MM.1S (cell line): ENCODE data around the gene MAGEB2.

Experiments used
- DNase-seq: peaks from one replicate; pipeline ENCODE4 v3.0.0-alpha.2; 2015
- H2AFZ ChIP-seq: fragments of 300-600 bp; sonication (generic); 2 replicates; pipeline ENCODE4 v1.6.0; 2016; ENCODE audit warnings: antibody characterized with exemption, low read length
- H3F3A ChIP-seq: fragments of 300-600 bp; sonication (generic); 2 replicates; pipeline ENCODE4 v1.6.1; 2016; ENCODE audit warnings: mild to moderate bottlenecking, antibody characterized with exemption, low read length, moderate library complexity, mixed read lengths; ENCODE audit not compliant: insufficient read depth
- H3K27ac ChIP-seq: fragments of 300-600 bp; sonication (generic); 2 replicates; pipeline ENCODE4 v1.5.1; 2016; ENCODE audit warnings: mild to moderate bottlenecking, low read length
- H3K27me3 ChIP-seq: fragments of 300-600 bp; sonication (generic); replicated peaks from 2 replicates; pipeline ENCODE4 v1.6.0; 2016; ENCODE audit warnings: low read length; ENCODE audit not compliant: insufficient read depth
- H3K36me3 ChIP-seq: fragments of 300-600 bp; sonication (generic); replicated peaks from 2 replicates; pipeline ENCODE4 v1.6.1; 2016; ENCODE audit warnings: mild to moderate bottlenecking, low read length, mixed read lengths; ENCODE audit not compliant: insufficient read depth
- H3K4me1 ChIP-seq: fragments of 300-600 bp; sonication (generic); 2 replicates; pipeline ENCODE4 v1.6.1; 2016; ENCODE audit warnings: low read length, mixed read lengths
- H3K4me2 ChIP-seq: fragments of 300-600 bp; sonication (generic); 2 replicates; pipeline ENCODE4 v1.6.0; 2016; ENCODE audit warnings: low read depth, low read length
- H3K4me3 ChIP-seq: fragments of 300-600 bp; sonication (generic); 2 replicates; pipeline ENCODE4 v1.5.1; 2016; ENCODE audit warnings: low read length, mixed read lengths
- H3K79me2 ChIP-seq: fragments of 300-600 bp; sonication (generic); 2 replicates; pipeline ENCODE4 v1.6.1; 2016; ENCODE audit warnings: mixed run types, low read length, mixed read lengths
- H3K9ac ChIP-seq: fragments of 300-600 bp; sonication (generic); 2 replicates; pipeline ENCODE4 v1.6.1; 2016; ENCODE audit warnings: low read length, mixed read lengths
- H3K9me2 ChIP-seq: fragments of 300-600 bp; sonication (generic); replicated peaks from 2 replicates; pipeline ENCODE4 v1.6.1; 2016; ENCODE audit warnings: mild to moderate bottlenecking, low read length, mixed read lengths; ENCODE audit not compliant: insufficient read depth
- H3K9me3 ChIP-seq: fragments of 300-600 bp; sonication (generic); replicated peaks from 2 replicates; pipeline ENCODE4 v1.6.1; 2016; ENCODE audit warnings: mild to moderate bottlenecking, low read length, mixed read lengths; ENCODE audit not compliant: insufficient read depth
- H4K20me1 ChIP-seq: fragments of 300-600 bp; sonication (generic); 2 replicates; pipeline ENCODE4 v1.6.1; 2016; ENCODE audit warnings: mild to moderate bottlenecking, low read length, moderate library complexity, mixed read lengths; ENCODE audit not compliant: insufficient read depth
- EZH2 ChIP-seq: fragments of 300-600 bp; sonication (generic); optimal IDR thresholded peaks from 2 replicates; pipeline ENCODE3; 2017; ENCODE audit warnings: low read depth, mild to moderate bottlenecking, antibody characterized with exemption, low read length, mixed read lengths
- EZH2phosphoT487 ChIP-seq: fragments of 300-600 bp; sonication (generic); IDR thresholded peaks from 2 replicates; pipeline ENCODE4 v1.6.1; 2018; ENCODE audit warnings: antibody characterized with exemption, low read length
- TF ChIP-seq, protein P1 (sequence below): fragments of 300-600 bp; sonication (generic); IDR thresholded peaks from 2 replicates; pipeline ENCODE4 v1.5.1; 2016; ENCODE audit warnings: antibody characterized with exemption, low read length, mixed read lengths

The MAGEB2 gene

DNA sequence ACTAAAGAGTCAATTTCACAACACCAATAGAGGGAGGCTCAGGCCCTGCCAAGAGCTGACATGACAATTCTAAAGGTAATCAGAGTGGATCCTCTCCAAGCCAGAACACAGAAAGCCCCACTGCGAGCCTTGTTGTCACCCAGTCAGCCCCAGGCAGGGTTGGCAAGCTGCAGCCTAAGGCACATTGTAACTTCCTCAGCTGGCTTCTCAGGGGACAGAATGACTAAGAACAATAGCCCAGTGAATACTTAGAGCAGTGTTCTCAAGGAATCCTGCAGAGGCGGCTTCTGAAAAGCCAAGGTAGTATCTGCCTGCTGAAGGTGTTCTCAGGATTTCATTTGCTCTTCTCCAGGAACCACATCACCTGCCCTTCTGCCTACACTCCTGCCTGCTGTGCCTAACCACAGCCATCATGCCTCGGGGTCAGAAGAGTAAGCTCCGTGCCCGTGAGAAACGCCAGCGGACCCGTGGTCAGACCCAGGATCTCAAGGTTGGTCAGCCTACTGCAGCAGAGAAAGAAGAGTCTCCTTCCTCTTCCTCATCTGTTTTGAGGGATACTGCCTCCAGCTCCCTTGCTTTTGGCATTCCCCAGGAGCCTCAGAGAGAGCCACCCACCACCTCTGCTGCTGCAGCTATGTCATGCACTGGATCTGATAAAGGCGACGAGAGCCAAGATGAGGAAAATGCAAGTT lies 26.5 kb downstream of the MAGEB2 start, which contains the start of gene MAGEB4:
TSS of gene MAGEB4 (plus strand) at position 277 of the 692 bp plus-strand sequence. CDS start at position 413, 136 bp downstream.
- Histone ChIP-seq H3K4me3 (no peak within 1 kb of the TSS), H3K9ac (no peak within 1 kb of the TSS), H3F3A (no peaks in the 10 kb centered on the region), H3K36me3 (no peaks in the 10 kb centered on the region), H3K9me2 (no peaks in the 10 kb centered on the region), H3K4me1 (no peaks in the 10 kb centered on the region), H3K27me3 (no peaks in the 10 kb centered on the region), H3K4me2 (no peak within 1 kb of the TSS), H3K27ac (no peak within 1 kb of the TSS), H3K9me3 (no peaks in the 10 kb centered on the region), H2AFZ (no peak within 1 kb of the TSS), H4K20me1 (no peaks in the 10 kb centered on the region), H3K79me2 (no peaks in the 10 kb centered on the region)
- TF ChIP-seq, protein P1, sequence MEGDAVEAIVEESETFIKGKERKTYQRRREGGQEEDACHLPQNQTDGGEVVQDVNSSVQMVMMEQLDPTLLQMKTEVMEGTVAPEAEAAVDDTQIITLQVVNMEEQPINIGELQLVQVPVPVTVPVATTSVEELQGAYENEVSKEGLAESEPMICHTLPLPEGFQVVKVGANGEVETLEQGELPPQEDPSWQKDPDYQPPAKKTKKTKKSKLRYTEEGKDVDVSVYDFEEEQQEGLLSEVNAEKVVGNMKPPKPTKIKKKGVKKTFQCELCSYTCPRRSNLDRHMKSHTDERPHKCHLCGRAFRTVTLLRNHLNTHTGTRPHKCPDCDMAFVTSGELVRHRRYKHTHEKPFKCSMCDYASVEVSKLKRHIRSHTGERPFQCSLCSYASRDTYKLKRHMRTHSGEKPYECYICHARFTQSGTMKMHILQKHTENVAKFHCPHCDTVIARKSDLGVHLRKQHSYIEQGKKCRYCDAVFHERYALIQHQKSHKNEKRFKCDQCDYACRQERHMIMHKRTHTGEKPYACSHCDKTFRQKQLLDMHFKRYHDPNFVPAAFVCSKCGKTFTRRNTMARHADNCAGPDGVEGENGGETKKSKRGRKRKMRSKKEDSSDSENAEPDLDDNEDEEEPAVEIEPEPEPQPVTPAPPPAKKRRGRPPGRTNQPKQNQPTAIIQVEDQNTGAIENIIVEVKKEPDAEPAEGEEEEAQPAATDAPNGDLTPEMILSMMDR, result no peak
- TF ChIP-seq EZH2phosphoT487 (no peak), EZH2 (no peak)
- no peak for DNase-seq

- H3K4me3 ChIP-seq, result no peak within 1 kb of the TSS
- H3K36me3 ChIP-seq, result no peaks in the 10 kb centered on the region
- no peaks in the 10 kb centered on the region for H3K9me2 ChIP-seq
- H3K4me1 ChIP-seq, result no peaks in the 10 kb centered on the region
- no peaks in the 10 kb centered on the region for H3K79me2 ChIP-seq
- no peaks in the 10 kb centered on the region for H3K27me3 ChIP-seq
- H3K4me2 ChIP-seq, result no peak within 1 kb of the TSS
- no peaks in the 10 kb centered on the region for H3K9me3 ChIP-seq
- H3K9ac ChIP-seq, result no peak within 1 kb of the TSS
- no peaks in the 10 kb centered on the region for H3F3A ChIP-seq
- DNase-seq, result no peak
- no peak within 1 kb of the TSS for H2AFZ ChIP-seq
- no peak within 1 kb of the TSS for H3K27ac ChIP-seq
- no peaks in the 10 kb centered on the region for H4K20me1 ChIP-seq
- TF ChIP-seq, protein P1, result no peak
- TF ChIP-seq EZH2phosphoT487 (no peak), EZH2 (no peak)
Measured at GRCh38 chrX:30246769-30247489, 31.6 kb downstream of the MAGEB2 start, which contains the start of gene MAGEB1. Gene MAGEB1, plus strand, starts transcription at chrX:30247146. Its CDS starts 3,348 bp downstream, at chrX:30250494.

DNA sequence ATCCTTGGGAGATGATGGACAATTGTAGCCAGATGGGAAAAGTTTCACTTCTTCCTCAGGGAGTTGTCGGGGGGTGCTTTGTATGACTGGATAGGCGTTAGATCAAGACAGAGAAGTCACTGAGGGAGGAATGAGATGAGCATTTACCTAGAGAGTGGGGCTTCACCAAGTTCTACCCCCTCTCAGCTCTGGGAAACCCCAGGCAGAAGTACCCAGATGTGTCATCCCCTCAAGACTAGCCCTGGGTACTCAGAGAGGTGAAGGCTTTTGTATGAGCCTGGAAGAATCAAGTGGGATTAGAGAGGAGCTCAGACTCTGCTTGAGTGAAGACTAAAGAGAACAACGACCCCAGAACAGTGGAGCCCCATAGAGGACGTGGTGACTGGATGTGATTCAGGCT lies 33.5 kb downstream of the MAGEB2 start:
- no peaks in the 10 kb centered on the region for H3K9me3 ChIP-seq
- TF ChIP-seq EZH2phosphoT487 (no peak), EZH2 (no peak)
- TF ChIP-seq, protein P1, result no peak
- H3K4me1 ChIP-seq, result no peaks in the 10 kb centered on the region
- H3K36me3 ChIP-seq, result no peaks in the 10 kb centered on the region
- no peaks in the 10 kb centered on the region for H3K79me2 ChIP-seq
- H4K20me1 ChIP-seq, result no peaks in the 10 kb centered on the region
- H3K4me2 ChIP-seq, result no peak overlapping the region
- H3K4me3 ChIP-seq, result no peak overlapping the region
- H3K27me3 ChIP-seq, result no peaks in the 10 kb centered on the region
- no peaks in the 10 kb centered on the region for H3F3A ChIP-seq
- no peak for DNase-seq
- H3K27ac ChIP-seq, result no peak overlapping the region
- H3K9me2 ChIP-seq, result no peaks in the 10 kb centered on the region
- H2AFZ ChIP-seq, result no peak overlapping the region
- H3K9ac ChIP-seq, result no peak overlapping the region
